HG03066 (cell line): ENCODE results near the gene OR5D14.

ENCODE experiments used
- ATAC-seq: cut with Tn5 transposase; IDR thresholded peaks from one replicate; pipeline ENCODE4 v1.9.1; 2021; ENCODE audit warnings: low read depth; ENCODE audit not compliant: unreplicated experiment

OR5D14 gene

GRCh38 chr11:55795256-55795655 lies at the start of gene OR5D14:
OR5D14 (plus strand) TSS chr11:55795556; CDS start chr11:55795556, 0 bp downstream.
- ATAC-seq, result no peak

DNA sequence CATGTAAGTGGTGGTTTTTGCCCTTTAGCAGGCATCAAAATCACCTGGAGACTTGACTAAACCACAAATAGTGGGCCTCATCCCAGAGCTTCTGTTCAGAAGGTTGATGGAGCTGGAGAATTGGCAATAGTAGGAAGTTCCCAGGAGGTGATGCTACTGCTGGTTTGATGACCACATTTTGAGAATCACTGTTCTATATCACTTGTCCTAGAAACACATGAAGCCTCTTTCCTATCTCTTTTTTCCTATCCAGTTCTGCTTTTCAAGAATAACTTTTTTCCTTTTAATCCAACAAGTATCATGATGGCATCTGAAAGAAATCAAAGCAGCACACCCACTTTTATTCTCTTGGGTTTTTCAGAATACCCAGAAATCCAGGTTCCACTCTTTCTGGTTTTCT lies 22.2 kb upstream of the OR5D14 start, which contains the start of gene OR5D13:
Gene OR5D13 (plus strand): TSS at position 301 of the 400 bp plus-strand sequence. CDS start 0 bp downstream, at position 301.
- no peak for ATAC-seq

- no peak for ATAC-seq
These were observed 3.8 kb upstream of the OR5D14 start for GRCh38 chr11:55791606-55792005.

DNA sequence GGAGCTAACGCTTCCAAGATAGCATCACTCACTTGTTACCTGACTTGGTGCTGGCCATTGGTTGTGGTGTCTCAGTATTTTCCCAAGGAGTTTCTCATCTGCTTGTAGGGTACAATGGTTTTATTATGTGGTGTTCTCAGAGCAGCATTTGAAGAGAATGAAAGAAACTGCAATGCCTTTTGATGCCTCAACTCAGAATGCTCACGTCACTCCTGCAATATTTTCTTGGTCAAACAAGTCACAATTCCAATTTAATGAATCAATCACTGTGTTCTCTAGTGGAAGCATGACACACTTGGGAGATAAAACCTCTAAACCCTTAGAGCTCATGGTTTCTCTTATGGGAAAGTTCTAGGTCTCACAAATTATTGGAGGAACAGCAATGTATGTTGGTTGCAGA lies 2.0 kb upstream of the OR5D14 start:
- ATAC-seq, result no peak

- no peak for ATAC-seq
These were observed 10.9 kb downstream of the OR5D14 start for GRCh38 chr11:55806248-55806647.

GRCh38 chr11:55811067-55811466 lies 15.7 kb downstream of the OR5D14 start, which contains the start of gene OR5L1:
OR5L1 (plus strand) TSS chr11:55811367; CDS start chr11:55811467, 100 bp downstream.
- ATAC-seq, result no peak

DNA sequence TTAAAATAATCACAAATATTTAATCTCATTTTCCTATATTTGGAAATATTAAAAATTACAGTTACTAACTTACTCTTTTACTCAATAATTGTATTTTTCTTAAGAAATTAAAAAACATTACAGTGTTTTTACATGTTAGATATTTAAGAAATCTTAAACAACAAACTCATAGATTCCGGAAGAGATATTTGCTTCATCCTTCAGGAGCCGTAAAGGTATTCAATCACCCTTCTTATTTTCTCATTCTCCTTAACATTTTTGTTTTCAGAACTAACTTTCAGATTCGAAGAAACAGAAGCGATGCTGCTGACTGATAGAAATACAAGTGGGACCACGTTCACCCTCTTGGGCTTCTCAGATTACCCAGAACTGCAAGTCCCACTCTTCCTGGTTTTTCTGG lies 24.0 kb downstream of the OR5D14 start, which contains the start of gene OR5D18:
Gene OR5D18 (plus strand): TSS at position 301 of the 400 bp plus-strand sequence. CDS start 0 bp downstream, at position 301.
- no peak for ATAC-seq

DNA sequence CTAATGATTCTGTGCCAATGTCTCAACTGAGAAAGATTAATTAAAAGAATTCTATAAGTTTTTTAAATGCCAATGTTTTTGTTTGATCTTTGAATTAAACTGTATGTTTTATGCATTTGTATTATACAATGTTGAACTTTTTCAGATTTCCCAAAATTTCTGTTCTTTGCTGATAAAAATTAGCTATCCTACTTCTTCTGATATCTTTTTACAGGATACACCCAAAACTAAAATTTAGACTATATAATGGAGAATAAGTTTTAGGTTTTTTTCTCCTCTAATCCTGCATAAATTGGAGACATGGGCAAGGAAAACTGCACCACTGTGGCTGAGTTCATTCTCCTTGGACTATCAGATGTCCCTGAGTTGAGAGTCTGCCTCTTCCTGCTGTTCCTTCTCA lies 31.6 kb downstream of the OR5D14 start, which contains the start of gene OR5L2:
Gene OR5L2 (plus strand): TSS at position 301 of the 400 bp plus-strand sequence. CDS start 0 bp downstream, at position 301.
- no peak for ATAC-seq

DNA sequence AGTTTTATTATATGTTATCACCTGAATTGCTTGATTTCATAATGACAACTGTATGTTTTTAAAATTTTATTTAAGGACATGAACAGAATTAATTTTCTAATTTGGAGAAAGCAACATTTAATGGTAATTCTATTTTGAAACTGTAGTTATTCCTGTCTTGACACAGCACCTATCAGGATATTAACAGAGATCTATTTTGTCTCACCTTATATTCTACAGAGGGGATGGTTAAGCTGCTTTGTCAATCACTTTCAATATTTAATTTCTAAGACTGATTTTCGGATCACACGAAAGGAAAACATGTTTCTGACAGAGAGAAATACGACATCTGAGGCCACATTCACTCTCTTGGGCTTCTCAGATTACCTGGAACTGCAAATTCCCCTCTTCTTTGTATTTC lies 43.1 kb downstream of the OR5D14 start, which contains the start of gene OR5D16:
Gene OR5D16 (plus strand): TSS at position 301 of the 400 bp plus-strand sequence. CDS start 0 bp downstream, at position 301.
- no peak for ATAC-seq
